T-helper 1 cell treated with Interleukin-12 subunit alpha and Interleukin-12 subunit beta and Interleukin-4 antibody, amounts not matched to agents 30 μg/mL and 1 μg/mL, for 36 hours (primary cell): ENCODE data around the gene ABHD12.

ENCODE experiments used
- H3K27ac Mint-ChIP-seq: one replicate; pipeline ENCODE4 v1.8.0; 2021; ENCODE audit warnings: mild to moderate bottlenecking, mixed read lengths
- H3K27me3 Mint-ChIP-seq: one replicate; pipeline ENCODE4 v1.8.0; 2021; ENCODE audit warnings: low read depth, mixed read lengths
- H3K36me3 Mint-ChIP-seq: one replicate; pipeline ENCODE4 v1.8.0; 2021; ENCODE audit warnings: low read depth, mixed read lengths
- H3K4me1 Mint-ChIP-seq: one replicate; pipeline ENCODE4 v1.8.0; 2021; ENCODE audit warnings: low read depth, mixed read lengths
- H3K4me3 Mint-ChIP-seq: one replicate; pipeline ENCODE4 v1.8.0; 2021; ENCODE audit warnings: mild to moderate bottlenecking, moderate library complexity, mixed read lengths
- H3K9me3 Mint-ChIP-seq: one replicate; pipeline ENCODE4 v1.8.0; 2021; ENCODE audit warnings: mixed read lengths

Gene ABHD12

GRCh38 chr20:25397821-25398220, 7.2 kb upstream of the ABHD12 start:
- no peak overlapping the region for H3K27ac Mint-ChIP-seq
- peaks cover 5% of the 10 kb centered on the region for H3K4me1 Mint-ChIP-seq
- H3K9me3 Mint-ChIP-seq, result peaks cover 6% of the 10 kb centered on the region
- H3K36me3 Mint-ChIP-seq, result peaks cover 4% of the 10 kb centered on the region
- H3K27me3 Mint-ChIP-seq, result peaks cover 13% of the 10 kb centered on the region
- no peak overlapping the region for H3K4me3 Mint-ChIP-seq

- Mint-ChIP-seq H3K4me3 (no peak overlapping the region), H3K9me3 (no peaks in the 10 kb centered on the region), H3K27me3 (peaks cover 13% of the 10 kb centered on the region), H3K36me3 (no peaks in the 10 kb centered on the region), H3K4me1 (peaks cover 5% of the 10 kb centered on the region), H3K27ac (no peak overlapping the region)
These were observed 6.5 kb upstream of the ABHD12 start for GRCh38 chr20:25397096-25397495.

- Mint-ChIP-seq H3K4me1 (peaks cover 5% of the 10 kb centered on the region), H3K36me3 (no peaks in the 10 kb centered on the region), H3K27ac (no peak overlapping the region), H3K4me3 (no peak overlapping the region), H3K9me3 (no peaks in the 10 kb centered on the region), H3K27me3 (peaks cover 9% of the 10 kb centered on the region)
These were observed 4.4 kb upstream of the ABHD12 start for GRCh38 chr20:25394996-25395395.

DNA sequence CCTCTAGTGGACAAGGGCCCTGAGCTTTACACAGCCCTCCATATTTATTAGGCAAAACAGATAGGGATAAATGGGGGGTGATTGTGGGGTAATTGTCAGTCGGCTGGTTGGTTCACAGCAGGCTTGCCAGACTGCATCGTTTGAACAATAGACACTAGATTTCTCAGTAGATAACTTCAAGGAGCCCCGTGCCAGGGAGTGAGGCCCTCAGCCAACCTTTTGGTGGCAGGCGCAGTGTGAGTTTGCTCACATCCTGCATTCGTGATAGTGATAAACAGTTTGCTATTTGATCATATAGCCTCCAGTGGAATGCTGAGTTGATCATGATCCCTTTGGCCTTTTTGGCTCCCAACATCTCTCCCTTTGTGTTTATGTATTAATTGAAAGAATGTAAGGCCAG, 3.6 kb upstream of the ABHD12 start:
- peaks cover under 1% of the 10 kb centered on the region for H3K36me3 Mint-ChIP-seq
- no peaks in the 10 kb centered on the region for H3K9me3 Mint-ChIP-seq
- H3K4me3 Mint-ChIP-seq, result no peak overlapping the region
- H3K4me1 Mint-ChIP-seq, result peaks cover 8% of the 10 kb centered on the region
- peaks cover 9% of the 10 kb centered on the region for H3K27me3 Mint-ChIP-seq
- H3K27ac Mint-ChIP-seq, result no peak overlapping the region

- Mint-ChIP-seq H3K27me3 (no peaks in the 10 kb centered on the region), H3K27ac (no peak overlapping the region), H3K4me3 (peak overlapping the region; percentile 85), H3K36me3 (peaks cover 6% of the 10 kb centered on the region), H3K9me3 (no peaks in the 10 kb centered on the region), H3K4me1 (peaks cover 14% of the 10 kb centered on the region)
These were observed 637 bp downstream of the ABHD12 start for GRCh38 chr20:25389858-25390537.

GRCh38 chr20:25389401-25389857, 1.2 kb downstream of the ABHD12 start:
- peak overlapping the region; percentile 52 for H3K27ac Mint-ChIP-seq
- peaks cover 6% of the 10 kb centered on the region for H3K36me3 Mint-ChIP-seq
- no peaks in the 10 kb centered on the region for H3K27me3 Mint-ChIP-seq
- peaks cover 17% of the 10 kb centered on the region for H3K4me1 Mint-ChIP-seq
- H3K9me3 Mint-ChIP-seq, result no peaks in the 10 kb centered on the region
- peak overlapping the region; percentile 85 for H3K4me3 Mint-ChIP-seq

DNA sequence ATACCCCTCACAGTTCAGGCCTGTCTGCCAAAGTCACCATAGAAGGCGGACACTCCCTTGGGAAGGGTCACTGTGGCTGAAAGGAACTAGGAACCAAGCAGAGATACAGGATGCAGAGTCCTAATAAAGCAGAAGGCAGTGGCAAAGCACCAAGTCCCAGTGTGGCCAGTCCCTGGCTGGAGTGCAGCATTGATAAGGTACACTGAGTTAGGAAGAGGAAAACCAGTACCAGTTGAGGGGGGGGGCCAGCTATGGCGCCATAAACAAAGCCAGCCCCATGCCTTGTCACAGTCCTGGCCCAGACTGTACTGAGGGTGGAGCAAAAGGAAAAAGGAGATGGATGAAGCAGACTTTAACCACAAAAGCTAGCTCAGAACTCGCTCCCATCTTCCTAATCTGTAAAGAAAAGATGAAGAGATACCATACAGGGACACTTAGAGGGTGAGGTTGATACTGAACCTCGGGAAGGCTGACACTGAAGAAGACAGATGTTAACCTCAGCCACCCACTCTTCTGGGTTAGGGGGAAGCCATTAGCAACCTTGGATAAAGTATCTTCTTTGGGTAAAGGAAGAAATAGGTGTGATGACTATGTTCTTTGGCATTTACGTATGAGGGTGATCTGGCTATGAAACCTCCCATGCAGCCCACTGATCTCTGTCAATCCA, 7.8 kb downstream of the ABHD12 start:
- Mint-ChIP-seq H3K4me3 (no peak overlapping the region), H3K4me1 (peaks cover 18% of the 10 kb centered on the region), H3K27ac (no peak overlapping the region), H3K9me3 (no peaks in the 10 kb centered on the region), H3K27me3 (no peaks in the 10 kb centered on the region), H3K36me3 (peaks cover 8% of the 10 kb centered on the region)

- Mint-ChIP-seq H3K27me3 (no peaks in the 10 kb centered on the region), H3K4me3 (no peak overlapping the region), H3K27ac (no peak overlapping the region), H3K36me3 (peaks cover 8% of the 10 kb centered on the region), H3K9me3 (no peaks in the 10 kb centered on the region), H3K4me1 (peaks cover 15% of the 10 kb centered on the region)
These were observed 9.6 kb downstream of the ABHD12 start for GRCh38 chr20:25380945-25381614.

- Mint-ChIP-seq H3K4me3 (no peak overlapping the region), H3K36me3 (peaks cover 14% of the 10 kb centered on the region), H3K27me3 (no peaks in the 10 kb centered on the region), H3K4me1 (peaks cover 16% of the 10 kb centered on the region), H3K27ac (no peak overlapping the region), H3K9me3 (no peaks in the 10 kb centered on the region)
These were observed 11.5 kb downstream of the ABHD12 start for GRCh38 chr20:25378884-25379733.

GRCh38 chr20:25378189-25378883, 12.3 kb downstream of the ABHD12 start:
- Mint-ChIP-seq H3K9me3 (no peaks in the 10 kb centered on the region), H3K27ac (no peak overlapping the region), H3K4me1 (peaks cover 17% of the 10 kb centered on the region), H3K36me3 (peaks cover 17% of the 10 kb centered on the region), H3K4me3 (no peak overlapping the region), H3K27me3 (no peaks in the 10 kb centered on the region)

DNA sequence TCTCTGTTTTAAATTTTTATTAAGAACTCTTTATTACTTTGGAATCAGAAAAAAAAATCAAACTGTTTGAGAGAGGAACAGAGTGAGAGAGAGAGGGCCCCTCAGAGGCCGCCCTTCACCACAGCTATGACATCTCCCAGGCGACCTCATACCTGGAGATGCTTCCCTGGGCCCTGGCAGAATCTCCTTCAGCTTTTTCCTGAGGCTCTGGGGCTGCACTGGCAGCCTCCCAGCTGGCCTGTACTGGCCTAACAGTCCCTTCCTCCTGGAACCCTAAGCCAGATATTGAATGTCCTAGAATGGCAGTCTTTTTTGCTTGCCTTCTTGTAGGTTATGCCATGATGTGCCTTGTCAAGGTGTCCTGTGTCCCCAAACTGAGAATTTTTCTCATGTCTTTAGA, 13.7 kb downstream of the ABHD12 start:
- no peaks in the 10 kb centered on the region for H3K27me3 Mint-ChIP-seq
- no peaks in the 10 kb centered on the region for H3K9me3 Mint-ChIP-seq
- H3K27ac Mint-ChIP-seq, result no peak overlapping the region
- peaks cover 16% of the 10 kb centered on the region for H3K36me3 Mint-ChIP-seq
- H3K4me3 Mint-ChIP-seq, result no peak overlapping the region
- peaks cover 17% of the 10 kb centered on the region for H3K4me1 Mint-ChIP-seq

- Mint-ChIP-seq H3K36me3 (peaks cover 15% of the 10 kb centered on the region), H3K9me3 (no peaks in the 10 kb centered on the region), H3K4me3 (no peak overlapping the region), H3K27me3 (no peaks in the 10 kb centered on the region), H3K4me1 (peaks cover 17% of the 10 kb centered on the region), H3K27ac (no peak overlapping the region)
These were observed 14.4 kb downstream of the ABHD12 start for GRCh38 chr20:25376236-25376635.

DNA sequence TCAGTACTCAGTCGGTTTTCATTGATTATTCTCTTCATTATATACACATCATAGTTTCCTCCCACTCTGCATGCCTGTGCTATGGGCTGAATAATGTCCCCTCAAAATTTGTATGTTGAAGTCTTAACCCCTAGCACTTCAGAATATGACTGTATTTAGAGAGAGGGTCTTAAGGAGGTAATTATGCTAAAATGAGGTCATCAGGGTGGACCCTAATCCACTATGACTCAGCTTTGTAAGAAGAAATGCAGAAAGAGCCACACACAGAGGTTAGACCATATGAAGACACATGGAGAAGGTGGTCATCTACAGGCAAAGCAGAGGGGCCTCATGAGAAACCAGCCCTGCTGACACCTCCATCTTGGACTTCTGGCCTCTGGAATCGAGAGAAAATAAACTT, 15.8 kb downstream of the ABHD12 start:
- no peaks in the 10 kb centered on the region for H3K9me3 Mint-ChIP-seq
- no peak overlapping the region for H3K4me3 Mint-ChIP-seq
- H3K36me3 Mint-ChIP-seq, result peaks cover 13% of the 10 kb centered on the region
- H3K27ac Mint-ChIP-seq, result no peak overlapping the region
- peaks cover 14% of the 10 kb centered on the region for H3K4me1 Mint-ChIP-seq
- H3K27me3 Mint-ChIP-seq, result no peaks in the 10 kb centered on the region
